ENCODE measurements around the gene HKDC1.

The HKDC1 gene

GRCh38 chr10:69202332-69202731 is 17.8 kb upstream of the HKDC1 start:
- Histone ChIP-seq H3K4me1 (ENCODE audit: insufficient read depth, low read length) (no peaks in the 10 kb centered on the region), H3K27me3 (ENCODE audit: insufficient read depth, low read length) (no peaks in the 10 kb centered on the region), H3K27ac (ENCODE audit: low read length) (no peak overlapping the region), H3K9ac (ENCODE audit: low read depth, low read length) (no peak overlapping the region), H3K9me3 (ENCODE audit: insufficient read depth, low read depth, low read length) (no peaks in the 10 kb centered on the region), H3K36me3 (ENCODE audit: insufficient read depth, low read depth, low read length) (peaks cover 81% of the 10 kb centered on the region), H3K4me3 (ENCODE audit: low read length) (no peak overlapping the region)

- no peak overlapping the region for H3K9ac ChIP-seq (ENCODE audit: low read depth, low read length)
- H3K27me3 ChIP-seq (ENCODE audit: insufficient read depth, low read length) = no peaks in the 10 kb centered on the region
- H3K36me3 ChIP-seq (ENCODE audit: insufficient read depth, low read depth, low read length) = peaks cover 53% of the 10 kb centered on the region
- H3K27ac ChIP-seq (ENCODE audit: low read length) = no peak overlapping the region
- H3K4me1 ChIP-seq (ENCODE audit: insufficient read depth, low read length) = no peaks in the 10 kb centered on the region
- H3K4me3 ChIP-seq (ENCODE audit: low read length) = no peak overlapping the region
- H3K9me3 ChIP-seq (ENCODE audit: insufficient read depth, low read depth, low read length) = no peaks in the 10 kb centered on the region
Observed at GRCh38 chr10:69208761-69209160, 11.4 kb upstream of the HKDC1 start.

- Histone ChIP-seq H3K4me1 (ENCODE audit: insufficient read depth, low read length) (no peaks in the 10 kb centered on the region), H3K9ac (ENCODE audit: low read depth, low read length) (no peak overlapping the region)
Observed at GRCh38 chr10:69209787-69210484, 10.2 kb upstream of the HKDC1 start.

GRCh38 chr10:69211104-69211503 is 9.0 kb upstream of the HKDC1 start:
- Histone ChIP-seq H3K27me3 (ENCODE audit: insufficient read depth, low read length) (no peaks in the 10 kb centered on the region), H3K36me3 (ENCODE audit: insufficient read depth, low read depth, low read length) (peaks cover 32% of the 10 kb centered on the region), H3K4me1 (ENCODE audit: insufficient read depth, low read length) (no peaks in the 10 kb centered on the region), H3K9me3 (ENCODE audit: insufficient read depth, low read depth, low read length) (no peaks in the 10 kb centered on the region), H3K27ac (ENCODE audit: low read length) (no peak overlapping the region), H3K4me3 (ENCODE audit: low read length) (no peak overlapping the region), H3K9ac (ENCODE audit: low read depth, low read length) (no peak overlapping the region)

More at GRCh38 chr10:69209787-69210484, 10.2 kb upstream of the HKDC1 start:
- Histone ChIP-seq H3K36me3 (ENCODE audit: insufficient read depth, low read depth, low read length) (peaks cover 41% of the 10 kb centered on the region), H3K4me3 (ENCODE audit: low read length) (no peak overlapping the region), H3K9me3 (ENCODE audit: insufficient read depth, low read depth, low read length) (no peaks in the 10 kb centered on the region), H3K27me3 (ENCODE audit: insufficient read depth, low read length) (no peaks in the 10 kb centered on the region), H3K27ac (ENCODE audit: low read length) (no peak overlapping the region)

- H3K4me1 ChIP-seq (ENCODE audit: insufficient read depth, low read length) = no peaks in the 10 kb centered on the region
- H3K9me3 ChIP-seq (ENCODE audit: insufficient read depth, low read depth, low read length) = no peaks in the 10 kb centered on the region
- H3K36me3 ChIP-seq (ENCODE audit: insufficient read depth, low read depth, low read length) = peaks cover 28% of the 10 kb centered on the region
- no peak overlapping the region for H3K27ac ChIP-seq (ENCODE audit: low read length)
- H3K9ac ChIP-seq (ENCODE audit: low read depth, low read length) = no peak overlapping the region
- H3K4me3 ChIP-seq (ENCODE audit: low read length) = no peak overlapping the region
- no peaks in the 10 kb centered on the region for H3K27me3 ChIP-seq (ENCODE audit: insufficient read depth, low read length)
Observed at GRCh38 chr10:69211524-69211923, 8.6 kb upstream of the HKDC1 start.

- Histone ChIP-seq H3K9ac (ENCODE audit: low read depth, low read length) (no peak overlapping the region), H3K27me3 (ENCODE audit: insufficient read depth, low read length) (no peaks in the 10 kb centered on the region), H3K4me1 (ENCODE audit: insufficient read depth, low read length) (no peaks in the 10 kb centered on the region), H3K4me3 (ENCODE audit: low read length) (no peak overlapping the region), H3K27ac (ENCODE audit: low read length) (no peak overlapping the region), H3K9me3 (ENCODE audit: insufficient read depth, low read depth, low read length) (no peaks in the 10 kb centered on the region), H3K36me3 (ENCODE audit: insufficient read depth, low read depth, low read length) (peaks cover 7% of the 10 kb centered on the region)
Observed at GRCh38 chr10:69213591-69214311, 6.4 kb upstream of the HKDC1 start.

- no peaks in the 10 kb centered on the region for H3K27me3 ChIP-seq (ENCODE audit: insufficient read depth, low read length)
- H3K36me3 ChIP-seq (ENCODE audit: insufficient read depth, low read depth, low read length) = no peaks in the 10 kb centered on the region
- no peak overlapping the region for H3K9ac ChIP-seq (ENCODE audit: low read depth, low read length)
- no peaks in the 10 kb centered on the region for H3K9me3 ChIP-seq (ENCODE audit: insufficient read depth, low read depth, low read length)
- no peak overlapping the region for H3K27ac ChIP-seq (ENCODE audit: low read length)
- no peak overlapping the region for H3K4me3 ChIP-seq (ENCODE audit: low read length)
- H3K4me1 ChIP-seq (ENCODE audit: insufficient read depth, low read length) = no peaks in the 10 kb centered on the region
Observed at GRCh38 chr10:69214666-69215131, 5.4 kb upstream of the HKDC1 start.

GRCh38 chr10:69215405-69216171 is 4.5 kb upstream of the HKDC1 start:
- no peaks in the 10 kb centered on the region for H3K4me1 ChIP-seq (ENCODE audit: insufficient read depth, low read length)
- H3K9ac ChIP-seq (ENCODE audit: low read depth, low read length) = no peak overlapping the region
- no peak overlapping the region for H3K4me3 ChIP-seq (ENCODE audit: low read length)
- H3K36me3 ChIP-seq (ENCODE audit: insufficient read depth, low read depth, low read length) = no peaks in the 10 kb centered on the region
- H3K9me3 ChIP-seq (ENCODE audit: insufficient read depth, low read depth, low read length) = no peaks in the 10 kb centered on the region
- H3K27me3 ChIP-seq (ENCODE audit: insufficient read depth, low read length) = no peaks in the 10 kb centered on the region
- no peak overlapping the region for H3K27ac ChIP-seq (ENCODE audit: low read length)

GRCh38 chr10:69216577-69217118 is 3.5 kb upstream of the HKDC1 start:
- no peaks in the 10 kb centered on the region for H3K36me3 ChIP-seq (ENCODE audit: insufficient read depth, low read depth, low read length)
- no peaks in the 10 kb centered on the region for H3K27me3 ChIP-seq (ENCODE audit: insufficient read depth, low read length)
- H3K9ac ChIP-seq (ENCODE audit: low read depth, low read length) = no peak overlapping the region
- H3K27ac ChIP-seq (ENCODE audit: low read length) = no peak overlapping the region
- no peak overlapping the region for H3K4me3 ChIP-seq (ENCODE audit: low read length)
- H3K4me1 ChIP-seq (ENCODE audit: insufficient read depth, low read length) = no peaks in the 10 kb centered on the region
- no peaks in the 10 kb centered on the region for H3K9me3 ChIP-seq (ENCODE audit: insufficient read depth, low read depth, low read length)

- H3K27ac ChIP-seq (ENCODE audit: low read length) = no peak overlapping the region
- H3K4me3 ChIP-seq (ENCODE audit: low read length) = no peak overlapping the region
- H3K27me3 ChIP-seq (ENCODE audit: insufficient read depth, low read length) = no peaks in the 10 kb centered on the region
Observed at GRCh38 chr10:69217119-69217754, 2.9 kb upstream of the HKDC1 start.

GRCh38 chr10:69218831-69219230 is 1.3 kb upstream of the HKDC1 start:
- H3K4me3 ChIP-seq (ENCODE audit: low read length) = no peak overlapping the region
- H3K4me1 ChIP-seq (ENCODE audit: insufficient read depth, low read length) = peaks cover 4% of the 10 kb centered on the region; the same call in 1 of the 2 replicates
- no peak overlapping the region for H3K27ac ChIP-seq (ENCODE audit: low read length)
- H3K36me3 ChIP-seq (ENCODE audit: insufficient read depth, low read depth, low read length) = no peaks in the 10 kb centered on the region
- H3K9me3 ChIP-seq (ENCODE audit: insufficient read depth, low read depth, low read length) = no peaks in the 10 kb centered on the region
- H3K9ac ChIP-seq (ENCODE audit: low read depth, low read length) = no peak overlapping the region
- H3K27me3 ChIP-seq (ENCODE audit: insufficient read depth, low read length) = no peaks in the 10 kb centered on the region

More at GRCh38 chr10:69217119-69217754, 2.9 kb upstream of the HKDC1 start:
- Histone ChIP-seq H3K9ac (ENCODE audit: low read depth, low read length) (no peak overlapping the region), H3K4me1 (ENCODE audit: insufficient read depth, low read length) (no peaks in the 10 kb centered on the region; the same call in 1 of the 2 replicates), H3K36me3 (ENCODE audit: insufficient read depth, low read depth, low read length) (no peaks in the 10 kb centered on the region), H3K9me3 (ENCODE audit: insufficient read depth, low read depth, low read length) (no peaks in the 10 kb centered on the region)
